HepG2 (cell line): ENCODE results near the gene MACROD2. TPM values are rescaled to one million over a fixed set of nuclear protein-coding genes. Genes with fewer than 3 reads are reported as not detected.
A peak's percentile ranks its signal among the peaks of the same experiment; 100 is the strongest.

Experiments used
- ATAC-seq: fragments of 200-7000 bp; cut with Tn5 transposase; 3 replicates; pipeline ENCODE4 v1.9.1; 2020; ENCODE audit warnings: mild to moderate bottlenecking, moderate library complexity
- BruUV-seq: library from RNA; stranded (reverse); fragments of 400-500 nt; replicated peaks from 2 replicates; lab custom pipeline; 2021; lab: Mats Ljungman, UMichigan
- CTCF ChIA-PET: fragments of 300-600 bp; formaldehyde crosslinking; extraction: SDS; loops from one replicate; lab custom pipeline; 2021; ENCODE audit warnings: low total read pairs, inconsistent platforms, low intra/inter-chr PET ratio; lab: Yijun Ruan, JAX
- POLR2A ChIA-PET: fragments of 350-600 bp; sonication (Branson Sonifier 250); formaldehyde crosslinking; loops from one replicate; lab custom pipeline; 2020; ENCODE audit warnings: antibody characterized with exemption, inconsistent platforms; lab: Yijun Ruan, JAX
- DNase-seq: peaks from one replicate; pipeline ENCODE4 v3.0.0-alpha.2; 2015; ENCODE audit warnings: low spot score
- FAIRE-seq: peaks from 3 replicates; lab custom pipeline; 2011; peaks lifted over from hg19 to GRCh38; lab: Jason Lieb, UNC
- H2AFZ ChIP-seq: one replicate; pipeline ENCODE4 v1.6.1; 2011; ENCODE audit warnings: low read length, inconsistent platforms
- H3K27ac ChIP-seq: fragments of 300-600 bp; 3 replicates; pipeline ENCODE4 v1.8.0; 2011; ENCODE audit warnings: mixed run types, mild to moderate bottlenecking, mixed read lengths, low read length, inconsistent platforms; ENCODE audit not compliant: insufficient read depth; ENCODE audit errors: extremely low read length
- H3K27me3 ChIP-seq, 2 experiments: fragments of 200-600 bp in 1 of 2; 2 replicates in 1 of 2; 3 replicates in 1 of 2; pipeline versions ENCODE4 v1.6.0 to v1.8.0; 2011; ENCODE audit warnings: low read length in 2 of 2, mild to moderate bottlenecking in 2 of 2, moderate library complexity in 2 of 2, inconsistent platforms in 1 of 2; ENCODE audit not compliant: insufficient read depth in 2 of 2, control insufficient read depth in 1 of 2
- H3K36me3 ChIP-seq, 2 experiments: fragments of 200-600 bp in 1 of 2; replicated peaks in 1 of 2; 2 replicates in 1 of 2; 3 replicates in 1 of 2; pipeline versions ENCODE4 v1.5.1 to v1.8.0; 2011; ENCODE audit warnings: low read length in 2 of 2, inconsistent platforms in 1 of 2; ENCODE audit not compliant: insufficient read depth in 2 of 2, control insufficient read depth in 1 of 2
- H3K4me1 ChIP-seq: 2 replicates; pipeline ENCODE4 v1.5.1; 2012; ENCODE audit warnings: low read length, inconsistent platforms; ENCODE audit not compliant: insufficient read depth
- H3K4me2 ChIP-seq: 2 replicates; pipeline ENCODE4 v1.6.0; 2011; ENCODE audit warnings: low read depth, low read length, inconsistent platforms
- H3K4me3 ChIP-seq, 3 experiments: fragments of 200-600 bp in 1 of 3; sonication (generic), shearing (Covaris generic) in 1 of 3; replicated peaks in 1 of 3; 2 replicates each; pipeline ENCODE4 v1.5.1; 2011 to 2016; ENCODE audit warnings: low read length in 3 of 3, inconsistent platforms in 2 of 3, low read depth in 2 of 3, mild to moderate bottlenecking in 2 of 3, control low read depth in 1 of 3, mixed read lengths in 1 of 3; ENCODE audit not compliant: insufficient read depth in 1 of 3
- H3K79me2 ChIP-seq: one replicate; pipeline ENCODE4 v1.6.1; 2011; ENCODE audit warnings: low read length, inconsistent platforms; ENCODE audit not compliant: insufficient read depth
- H3K9ac ChIP-seq: 2 replicates; pipeline ENCODE4 v1.6.0; 2011; ENCODE audit warnings: mild to moderate bottlenecking, low read depth, low read length, inconsistent platforms; ENCODE audit not compliant: insufficient read depth
- H3K9me3 ChIP-seq: 2 replicates; pipeline ENCODE4 v1.5.1; 2012; ENCODE audit warnings: mild to moderate bottlenecking, low read length
- H4K20me1 ChIP-seq: 2 replicates; pipeline ENCODE4 v1.6.0; 2011; ENCODE audit warnings: inconsistent platforms, mild to moderate bottlenecking, low read length, moderate library complexity; ENCODE audit not compliant: insufficient read depth
- FOXM1 ChIP-seq: sonication (generic); formaldehyde crosslinking; IDR thresholded peaks from 2 replicates; pipeline ENCODE4 v1.5.0; 2020; ENCODE audit warnings: missing genetic modification reagents
- HNRNPH1 ChIP-seq: fragments of 200-400 bp; formaldehyde crosslinking; optimal IDR thresholded peaks from 2 replicates; pipeline ENCODE3; 2017; ENCODE audit warnings: mild to moderate bottlenecking, low read depth, low read length
- MAFF ChIP-seq: IDR thresholded peaks from 2 replicates; pipeline ENCODE4 v1.6.1; 2011; ENCODE audit warnings: low read depth, low read length, improper control_type of control experiment
- MAFK ChIP-seq, 2 experiments: IDR thresholded peaks in 1 of 2; conservative IDR thresholded peaks in 1 of 2; 2 replicates each; pipeline ENCODE4 v1.6.1; 2011; ENCODE audit warnings: improper control_type of control experiment in 2 of 2, low read length in 2 of 2
- NFE2L2 ChIP-seq: fragments of 150-350 bp; IDR thresholded peaks from 2 replicates; pipeline ENCODE4 v1.6.1; 2014; ENCODE audit warnings: low read length
- NFYB ChIP-seq: sonication (generic); formaldehyde crosslinking; IDR thresholded peaks from 2 replicates; pipeline ENCODE4 v1.4.0; 2020; ENCODE audit warnings: missing genetic modification reagents
- REST ChIP-seq, 2 experiments: IDR thresholded peaks; 2 replicates each; pipeline ENCODE4 v1.6.1; 2011 to 2012; ENCODE audit warnings: low read length in 2 of 2, borderline replicate concordance in 1 of 2, low read depth in 1 of 2, mild to moderate bottlenecking in 1 of 2, moderate library complexity in 1 of 2
- RORA ChIP-seq: sonication (generic); formaldehyde crosslinking; IDR thresholded peaks from 2 replicates; pipeline ENCODE4 v1.5.0; 2020; ENCODE audit warnings: mild to moderate bottlenecking, missing genetic modification reagents, moderate library complexity
- SMAD9 ChIP-seq: sonication (generic); formaldehyde crosslinking; IDR thresholded peaks from 2 replicates; pipeline ENCODE4 v1.5.1; 2020; ENCODE audit warnings: mild to moderate bottlenecking, missing genetic modification reagents
- TOPORS ChIP-seq: sonication (generic); formaldehyde crosslinking; IDR thresholded peaks from 2 replicates; pipeline ENCODE4 v1.8.0; 2023; ENCODE audit warnings: mild to moderate bottlenecking, missing genetic modification reagents
- ZFP36L1 ChIP-seq: sonication (generic); formaldehyde crosslinking; IDR thresholded peaks from 2 replicates; pipeline ENCODE4 v1.8.0; 2022; ENCODE audit warnings: mild to moderate bottlenecking, missing genetic modification reagents, moderate library complexity
- ZNF282 ChIP-seq: fragments of 450-650 bp; IDR thresholded peaks from 2 replicates; pipeline ENCODE4 v1.6.1; 2018; ENCODE audit not compliant: partially characterized antibody
- WGBS: methylation state at CpG from one replicate; pipeline ENCODE4 v1.1.6; 2017; ENCODE audit warnings: low lambda C conversion rate; 5-methylcytosine and 5-hydroxymethylcytosine counted together
- in situ Hi-C: cut with HindIII; loops from 2 replicates; pipeline ENCODE4 v1.10.0; 2017; ENCODE audit warnings: low pct_unique_long_range_greater_than_20kb; ENCODE audit not compliant: extremely low pct_ligation_motif_present
- intact Hi-C: fragments of 100-400 bp; cut with micrococcal nuclease; formaldehyde crosslinking; loops from one replicate; pipeline ENCODE4 v1.10.0; 2022; ENCODE audit not compliant: unreplicated experiment
- polyA plus RNA-seq, 8 experiments: library from polyadenylated mRNA; depleted of rRNA in 3 of 8; stranded (reverse) in 7 of 8; unstranded in 1 of 8; fragments of >200 nt; fragmentation: Illumina TruSeq in 4 of 8; extraction: Trizol in 4 of 8; gene quantifications; 2 replicates each; pipeline versions ENCODE4 v1.2.1 to v1.2.3, GENCODE V29; 2011 to 2016; ENCODE audit warnings: low read depth in 4 of 8, missing spikeins in 1 of 8, mixed read lengths in 1 of 8; ENCODE audit not compliant: insufficient read depth in 1 of 8
- total RNA-seq, 5 experiments: library from RNA; depleted of rRNA; stranded (reverse); fragments of >200 nt; fragmentation: Illumina TruSeq; extraction: Trizol; gene quantifications; 2 replicates each; pipeline ENCODE4 v1.2.3, GENCODE V29; 2016; ENCODE audit warnings: low read depth in 1 of 5
- TF ChIP-seq, protein P1 (sequence below): sonication (generic); formaldehyde crosslinking; IDR thresholded peaks from 2 replicates; pipeline ENCODE4 v1.4.0; 2020; ENCODE audit warnings: missing genetic modification reagents

Gene MACROD2
- total and polyA plus RNA-seq, 2 of the 13 experiments (the other 11 are each of a cell fraction or from before 2014, with no cell fraction given): 0.13 to 0.51 TPM

DNA sequence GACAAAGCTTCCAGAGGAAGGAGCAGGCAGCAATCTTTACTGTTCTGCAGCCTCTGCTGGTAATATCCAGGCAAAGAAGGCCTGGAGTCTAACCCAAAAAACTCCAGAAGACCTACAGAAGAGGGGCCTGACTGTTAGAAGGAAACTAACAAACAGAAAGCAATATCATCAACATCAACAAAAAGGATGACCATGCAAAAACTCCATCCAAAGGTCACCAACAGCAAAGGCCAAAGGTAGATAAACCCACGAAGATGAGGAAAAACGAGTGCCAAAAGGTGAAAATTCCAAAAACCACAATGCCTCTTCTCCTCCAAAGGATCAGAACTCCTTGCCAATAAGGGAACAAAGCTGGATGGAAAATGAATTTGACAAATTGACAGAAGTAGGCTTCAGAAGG lies 811.9 kb downstream of the MACROD2 start:
- ATAC-seq (no peak), DNase-seq (no peak), FAIRE-seq (no peak)
- 2% methylated on average over 2 of the region's 2 CpGs for WGBS
- intact Hi-C loops (no loop called here), in situ Hi-C loops (no loop called here)
- no peaks in the 10 kb centered on the region for H3K27me3 ChIP-seq
- H3K4me3 ChIP-seq: no peak overlapping the region
- no peak overlapping the region for H3K27ac ChIP-seq
- TF ChIP-seq MAFF (peak; percentile 61; the same call in 1 of the 2 replicates), FOXM1 (no peak), NFE2L2 (peak; percentile 39; the same call in 1 of the 2 replicates), MAFK (conservative IDR thresholded peaks at IDR 0.05 in 1 of 2, IDR thresholded peaks at IDR 0.05 in 1 of 2; ENCODE audit: low read length in 2 of 2) (peak; percentile 67 to 80)
- H3K4me1 ChIP-seq: no peaks in the 10 kb centered on the region
- H3K9me3 ChIP-seq: peaks cover 37% of the 10 kb centered on the region
- no peaks in the 10 kb centered on the region for H3K79me2 ChIP-seq
- H4K20me1 ChIP-seq: no peaks in the 10 kb centered on the region
- no peaks in the 10 kb centered on the region for H3K36me3 ChIP-seq
- CTCF ChIA-PET: no interaction called here
- H3K4me2 ChIP-seq: no peak overlapping the region
- POLR2A ChIA-PET: no interaction called here
- BruUV-seq: no TSS peak
- no peak overlapping the region for H3K9ac ChIP-seq
- H2AFZ ChIP-seq: no peak overlapping the region

GRCh38 chr20:14815340-14815739 lies 820.0 kb downstream of the MACROD2 start:
- 44% methylated on average over 2 of the region's 2 CpGs for WGBS
- ATAC-seq (no peak), DNase-seq (no peak), FAIRE-seq (no peak)
- no peaks in the 10 kb centered on the region for H4K20me1 ChIP-seq
- H3K79me2 ChIP-seq: no peaks in the 10 kb centered on the region
- intact Hi-C loops (no loop called here), in situ Hi-C loops (no loop called here)
- no peak overlapping the region for H3K27ac ChIP-seq
- no peak overlapping the region for H2AFZ ChIP-seq
- ChIA-PET CTCF (no interaction called here), POLR2A (no interaction called here)
- H3K36me3 ChIP-seq: no peaks in the 10 kb centered on the region
- H3K9ac ChIP-seq: no peak overlapping the region
- no peaks in the 10 kb centered on the region for H3K9me3 ChIP-seq
- H3K27me3 ChIP-seq: no peaks in the 10 kb centered on the region
- H3K4me3 ChIP-seq: no peak overlapping the region
- no peaks in the 10 kb centered on the region for H3K4me1 ChIP-seq
- BruUV-seq: no TSS peak
- H3K4me2 ChIP-seq: no peak overlapping the region
- TF ChIP-seq, protein P1, sequence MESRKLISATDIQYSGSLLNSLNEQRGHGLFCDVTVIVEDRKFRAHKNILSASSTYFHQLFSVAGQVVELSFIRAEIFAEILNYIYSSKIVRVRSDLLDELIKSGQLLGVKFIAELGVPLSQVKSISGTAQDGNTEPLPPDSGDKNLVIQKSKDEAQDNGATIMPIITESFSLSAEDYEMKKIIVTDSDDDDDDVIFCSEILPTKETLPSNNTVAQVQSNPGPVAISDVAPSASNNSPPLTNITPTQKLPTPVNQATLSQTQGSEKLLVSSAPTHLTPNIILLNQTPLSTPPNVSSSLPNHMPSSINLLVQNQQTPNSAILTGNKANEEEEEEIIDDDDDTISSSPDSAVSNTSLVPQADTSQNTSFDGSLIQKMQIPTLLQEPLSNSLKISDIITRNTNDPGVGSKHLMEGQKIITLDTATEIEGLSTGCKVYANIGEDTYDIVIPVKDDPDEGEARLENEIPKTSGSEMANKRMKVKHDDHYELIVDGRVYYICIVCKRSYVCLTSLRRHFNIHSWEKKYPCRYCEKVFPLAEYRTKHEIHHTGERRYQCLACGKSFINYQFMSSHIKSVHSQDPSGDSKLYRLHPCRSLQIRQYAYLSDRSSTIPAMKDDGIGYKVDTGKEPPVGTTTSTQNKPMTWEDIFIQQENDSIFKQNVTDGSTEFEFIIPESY: no peak
- TF ChIP-seq TOPORS (CRISPR knock-in tag) (no peak), ZFP36L1 (CRISPR knock-in tag) (no peak), REST (IDR thresholded peaks at IDR 0.05; ENCODE audit: borderline replicate concordance in 1 of 2, low read depth in 1 of 2, low read length in 2 of 2) (no peak), ZNF282 (no peak), HNRNPH1 (no peak), RORA (CRISPR knock-in tag) (no peak), SMAD9 (CRISPR knock-in tag) (no peak), NFYB (CRISPR knock-in tag) (no peak)
